Measurements from ENCODE around the gene UTP3.
"Not testable (repeated sequence)": the region's sequence is repeated elsewhere in the genome, so short reads cannot be mapped to it uniquely, and the experiment has no call there.

- TF ChIP-seq, protein P1, sequence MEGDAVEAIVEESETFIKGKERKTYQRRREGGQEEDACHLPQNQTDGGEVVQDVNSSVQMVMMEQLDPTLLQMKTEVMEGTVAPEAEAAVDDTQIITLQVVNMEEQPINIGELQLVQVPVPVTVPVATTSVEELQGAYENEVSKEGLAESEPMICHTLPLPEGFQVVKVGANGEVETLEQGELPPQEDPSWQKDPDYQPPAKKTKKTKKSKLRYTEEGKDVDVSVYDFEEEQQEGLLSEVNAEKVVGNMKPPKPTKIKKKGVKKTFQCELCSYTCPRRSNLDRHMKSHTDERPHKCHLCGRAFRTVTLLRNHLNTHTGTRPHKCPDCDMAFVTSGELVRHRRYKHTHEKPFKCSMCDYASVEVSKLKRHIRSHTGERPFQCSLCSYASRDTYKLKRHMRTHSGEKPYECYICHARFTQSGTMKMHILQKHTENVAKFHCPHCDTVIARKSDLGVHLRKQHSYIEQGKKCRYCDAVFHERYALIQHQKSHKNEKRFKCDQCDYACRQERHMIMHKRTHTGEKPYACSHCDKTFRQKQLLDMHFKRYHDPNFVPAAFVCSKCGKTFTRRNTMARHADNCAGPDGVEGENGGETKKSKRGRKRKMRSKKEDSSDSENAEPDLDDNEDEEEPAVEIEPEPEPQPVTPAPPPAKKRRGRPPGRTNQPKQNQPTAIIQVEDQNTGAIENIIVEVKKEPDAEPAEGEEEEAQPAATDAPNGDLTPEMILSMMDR (IDR thresholded peaks at IDR 0.05 in 8 of 11, conservative IDR thresholded peaks at IDR 0.05 in 3 of 11) = not testable (repeated sequence)
- not testable (repeated sequence) for TF ChIP-seq POLR2A, POLR2AphosphoS5 (IDR thresholded peaks at IDR 0.05)
Measured at GRCh38 chr4:70694633-70695032, 6.3 kb downstream of the UTP3 start.
